HG03108 (cell line): ENCODE results near the gene KISS1.

Experiments
- ATAC-seq: cut with Tn5 transposase; IDR thresholded peaks from one replicate; pipeline ENCODE4 v1.9.1; 2021; ENCODE audit warnings: moderate library complexity; ENCODE audit not compliant: unreplicated experiment

Gene KISS1

DNA sequence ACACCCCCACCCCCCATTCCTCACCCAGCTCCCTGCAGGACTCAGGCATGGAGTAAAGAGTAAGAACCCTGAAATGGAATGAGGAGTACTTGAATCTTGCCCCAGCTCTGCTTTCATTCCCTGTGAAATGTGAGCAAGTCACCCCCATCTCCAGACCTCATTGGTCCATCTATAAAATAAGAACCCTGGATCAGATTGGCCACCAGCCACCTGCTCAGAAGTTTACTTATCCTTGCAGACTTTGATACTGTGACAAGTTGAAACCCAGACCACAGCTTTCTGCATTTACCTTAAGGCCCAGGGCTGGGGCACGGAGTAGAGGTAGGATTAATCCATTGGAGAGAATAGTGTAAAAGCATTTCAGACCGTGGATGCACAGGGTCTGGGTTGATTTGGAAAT is 2.2 kb downstream of the KISS1 start:
- no peak for ATAC-seq

GRCh38 chr1:204192589-204193352 is 3.5 kb downstream of the KISS1 start:
- ATAC-seq, result no peak

DNA sequence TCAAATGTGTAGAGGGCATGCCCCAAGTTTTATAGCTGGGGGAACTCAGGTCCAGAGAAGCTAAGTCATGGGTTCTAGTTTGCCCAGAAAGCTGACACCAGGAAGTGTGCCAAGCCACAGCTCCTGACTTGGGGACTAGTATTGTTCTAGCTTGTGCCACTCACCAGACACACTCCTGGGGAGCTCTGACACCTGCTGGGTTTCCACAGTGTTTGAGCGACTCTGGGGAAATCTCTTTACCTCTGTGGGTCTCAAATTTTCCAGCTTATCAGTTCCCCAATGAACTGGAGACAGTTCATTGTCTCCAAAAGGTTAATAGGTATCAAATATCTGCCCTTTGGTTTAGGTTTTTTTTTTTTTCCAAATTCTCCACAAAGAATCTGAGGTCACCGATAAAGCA is 4.2 kb downstream of the KISS1 start:
- no peak for ATAC-seq

DNA sequence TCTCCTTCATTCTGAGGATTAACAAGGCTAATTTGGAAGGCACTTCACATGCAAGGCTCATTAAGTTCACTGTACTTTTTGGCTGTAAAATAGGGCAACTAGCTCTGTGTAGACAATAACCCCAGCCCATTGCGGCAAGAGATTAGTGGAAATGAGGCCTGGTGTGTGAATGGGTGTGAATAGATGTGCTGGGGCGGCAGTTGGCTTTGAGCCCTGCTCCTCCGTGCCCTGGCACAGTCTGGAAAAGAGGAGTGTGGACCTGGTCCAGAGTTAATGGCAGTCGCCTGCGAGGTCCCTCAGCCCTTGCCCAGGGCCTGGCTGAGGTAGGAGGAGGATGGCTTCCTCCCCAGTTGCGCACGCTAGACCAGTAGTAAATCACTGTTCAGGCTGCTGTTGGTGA is 4.8 kb downstream of the KISS1 start:
- no peak for ATAC-seq

GRCh38 chr1:204190212-204191211 is 5.8 kb downstream of the KISS1 start:
- ATAC-seq, result no peak

DNA sequence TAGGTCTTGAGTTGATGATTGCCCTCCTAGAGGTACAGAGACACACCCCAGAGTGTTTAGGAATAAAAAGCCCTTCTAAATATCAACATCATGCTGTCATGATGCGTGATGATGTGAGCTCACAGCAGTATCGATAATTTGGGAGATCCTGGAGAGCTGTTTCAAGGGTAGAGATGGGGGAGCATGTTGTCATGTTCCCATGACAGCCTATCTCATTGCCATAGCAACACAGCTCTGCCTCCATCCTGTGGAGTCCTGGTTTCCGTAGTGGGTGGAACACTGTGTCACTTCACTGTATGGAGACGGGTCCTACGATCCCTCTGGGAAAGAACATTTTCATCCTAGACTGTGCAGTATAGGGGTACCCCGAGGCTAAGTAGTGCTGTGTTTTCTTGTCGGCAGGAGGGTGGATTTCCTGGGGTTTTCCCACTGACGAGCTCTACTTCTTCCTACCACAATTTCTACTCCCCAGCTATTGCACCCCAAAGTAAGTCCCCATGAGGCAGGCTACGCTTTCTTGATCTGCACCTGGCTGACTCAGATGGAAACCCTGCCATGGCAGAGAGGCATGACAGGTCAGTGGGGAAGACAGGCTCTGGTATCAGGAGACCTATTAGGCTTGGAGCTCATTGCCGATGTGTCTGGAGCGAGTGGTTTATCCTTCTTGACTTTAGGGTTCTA is 7.2 kb downstream of the KISS1 start:
- ATAC-seq, result no peak

GRCh38 chr1:204186597-204186996 is 9.7 kb downstream of the KISS1 start:
- no peak for ATAC-seq

DNA sequence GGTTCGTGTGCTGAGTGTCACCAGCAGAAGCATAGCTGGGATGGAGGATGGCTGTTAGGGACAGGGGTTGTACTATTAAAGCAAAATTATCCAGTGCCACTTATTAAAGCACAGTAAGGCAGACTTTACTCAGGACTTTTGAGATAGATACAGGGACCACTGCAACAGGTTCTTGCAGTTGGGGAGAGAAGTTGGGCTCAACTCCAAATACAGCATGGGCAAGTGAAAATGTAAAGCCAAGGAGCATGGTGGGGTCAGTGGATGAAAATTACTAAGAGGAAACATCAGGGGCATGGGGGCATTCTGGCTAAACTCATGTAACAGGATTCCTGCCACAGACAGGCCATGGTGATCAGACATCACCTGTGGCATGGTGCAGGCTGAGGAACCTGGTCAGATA is 15.2 kb downstream of the KISS1 start:
- ATAC-seq, result no peak

DNA sequence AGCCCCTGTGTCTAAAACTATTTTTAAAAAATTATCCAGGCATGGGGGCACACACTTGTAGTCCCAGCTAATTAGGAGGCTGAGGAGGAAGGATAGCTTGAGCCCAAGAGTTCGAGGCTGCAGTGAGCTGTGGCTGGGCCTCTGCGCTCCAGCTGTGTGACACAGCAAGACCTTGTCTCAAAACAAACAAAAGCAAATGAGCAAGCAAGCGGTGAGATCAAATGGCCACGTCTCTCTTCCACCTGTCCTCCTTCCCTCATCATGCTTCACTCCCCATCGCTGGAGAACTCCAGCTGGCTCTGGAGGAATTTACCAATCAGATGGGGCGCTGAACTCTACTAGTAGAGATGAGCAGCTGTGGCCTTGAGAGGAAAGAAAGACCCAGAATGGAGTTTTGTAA is 16.2 kb downstream of the KISS1 start:
- no peak for ATAC-seq

GRCh38 chr1:204178487-204179281 is 17.6 kb downstream of the KISS1 start:
- no peak for ATAC-seq

DNA sequence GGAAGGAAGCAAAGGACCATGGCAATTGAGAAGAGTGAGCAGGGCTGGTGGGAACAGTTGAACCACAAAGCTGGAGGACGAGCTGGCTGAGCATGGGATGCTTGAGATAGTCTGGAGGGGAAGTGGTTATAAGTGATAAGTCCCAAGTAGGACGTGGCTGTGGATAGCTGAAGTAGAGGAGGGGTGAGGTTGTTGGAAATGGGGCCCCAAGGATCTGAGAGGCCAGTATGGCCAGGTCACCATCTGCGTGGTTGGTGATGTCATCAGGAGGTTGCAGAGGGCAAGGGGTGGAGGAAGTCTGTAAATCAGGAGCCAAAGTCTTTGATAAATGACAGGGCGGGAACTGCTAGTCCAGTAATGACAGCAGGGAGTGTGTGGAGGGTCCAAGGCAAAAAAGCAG is 19.2 kb downstream of the KISS1 start:
- ATAC-seq, result no peak

GRCh38 chr1:204176049-204176448 is 20.2 kb downstream of the KISS1 start:
- ATAC-seq, result no peak

DNA sequence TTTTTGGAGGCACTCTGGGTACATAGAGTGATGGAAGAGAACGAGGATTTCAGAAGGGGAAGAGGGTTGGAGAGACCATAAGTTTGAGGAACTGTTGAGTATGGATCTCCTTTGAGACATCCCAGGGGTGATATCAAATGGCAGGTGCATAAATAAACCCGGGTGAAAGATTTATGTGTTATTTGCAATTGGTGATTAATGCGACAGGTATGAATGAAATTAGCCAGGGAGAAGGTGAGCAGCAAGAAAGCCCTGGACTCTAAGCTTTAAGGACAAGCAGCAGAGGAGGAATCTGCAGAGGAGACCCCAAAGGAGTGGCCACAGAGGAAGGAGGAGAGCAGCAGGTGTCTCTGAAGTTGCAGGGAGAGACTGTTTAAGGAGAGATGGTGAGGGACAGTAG is 21.3 kb downstream of the KISS1 start:
- no peak for ATAC-seq

DNA sequence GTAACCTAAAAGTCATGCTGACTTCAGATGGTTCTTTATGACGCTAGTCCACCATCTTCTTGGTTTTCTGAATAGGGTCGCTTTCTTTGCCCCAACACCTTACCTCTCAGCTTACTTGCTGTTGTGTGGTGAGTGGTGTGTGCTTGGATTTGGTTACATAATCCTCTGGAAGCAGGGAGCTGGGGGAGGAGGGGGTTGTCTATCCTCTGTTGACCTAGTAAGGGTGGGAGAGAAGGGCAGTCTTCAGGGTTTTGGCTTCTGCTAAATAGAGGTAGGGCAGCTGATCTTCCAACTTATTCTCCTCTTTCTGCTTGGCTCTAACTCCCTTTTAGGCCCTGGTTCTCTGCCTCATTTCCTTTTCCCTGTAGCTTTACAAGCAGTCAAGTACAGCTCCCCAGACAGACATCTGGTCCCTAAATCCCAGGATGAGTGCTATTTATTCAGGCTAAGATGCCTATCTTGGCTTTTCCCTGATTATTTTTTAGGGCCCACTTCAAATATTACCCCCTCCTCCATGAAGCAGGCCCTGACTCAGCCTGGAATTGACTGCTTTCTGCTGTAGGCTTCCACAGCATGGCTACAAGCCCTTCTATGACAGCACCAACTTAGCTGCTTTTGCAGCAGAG is 23.8 kb downstream of the KISS1 start:
- ATAC-seq, result no peak

- ATAC-seq, result no peak
Observed at GRCh38 chr1:204171751-204172178, 24.5 kb downstream of the KISS1 start.

GRCh38 chr1:204170494-204171155 is 25.7 kb downstream of the KISS1 start:
- no peak for ATAC-seq

DNA sequence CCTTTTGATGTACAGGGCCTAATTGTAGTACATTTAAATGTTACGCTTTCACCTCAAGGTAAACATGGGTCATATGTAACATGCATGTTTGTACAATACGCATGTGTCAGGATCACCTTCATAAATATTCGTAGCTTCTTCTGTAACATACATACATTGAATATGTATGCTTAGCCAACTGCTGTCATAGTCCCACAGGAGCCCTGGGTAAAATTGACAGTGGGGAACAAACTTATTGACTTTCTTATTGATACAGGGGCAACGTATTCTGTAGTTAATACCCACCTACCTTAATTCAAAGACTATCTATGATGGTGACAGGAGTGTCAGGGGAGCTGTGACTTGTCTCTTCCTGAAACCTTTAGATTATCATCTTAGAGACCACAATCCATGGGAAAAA is 26.4 kb downstream of the KISS1 start:
- no peak for ATAC-seq

DNA sequence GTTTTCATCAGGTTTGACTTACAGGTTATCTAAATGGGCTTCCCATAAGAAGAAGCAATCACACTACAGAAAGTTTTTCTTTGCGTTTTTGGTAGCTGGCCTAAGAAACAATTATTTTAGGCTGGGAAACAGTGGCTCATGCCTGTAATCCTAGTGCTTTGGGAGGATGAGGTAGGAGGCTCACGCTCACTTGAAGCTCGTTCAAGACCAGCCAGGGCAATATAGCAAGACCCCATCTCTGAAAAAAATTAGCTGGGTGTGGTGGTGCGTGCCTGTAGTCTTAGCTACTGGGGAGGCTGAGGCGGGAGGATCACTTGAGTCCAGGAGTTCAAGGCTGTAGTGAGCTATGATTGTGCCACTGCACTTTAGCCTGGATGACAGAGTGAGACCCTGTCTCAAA is 28.6 kb downstream of the KISS1 start:
- no peak for ATAC-seq

GRCh38 chr1:204166219-204166618 is 30.1 kb downstream of the KISS1 start, which contains the start of gene REN:
TSS of gene REN (minus strand) at chr1:204166337. CDS start at chr1:204166293, 44 bp downstream.
- no peak for ATAC-seq
